ENCODE results near the gene TMEM181.

The TMEM181 gene

DNA sequence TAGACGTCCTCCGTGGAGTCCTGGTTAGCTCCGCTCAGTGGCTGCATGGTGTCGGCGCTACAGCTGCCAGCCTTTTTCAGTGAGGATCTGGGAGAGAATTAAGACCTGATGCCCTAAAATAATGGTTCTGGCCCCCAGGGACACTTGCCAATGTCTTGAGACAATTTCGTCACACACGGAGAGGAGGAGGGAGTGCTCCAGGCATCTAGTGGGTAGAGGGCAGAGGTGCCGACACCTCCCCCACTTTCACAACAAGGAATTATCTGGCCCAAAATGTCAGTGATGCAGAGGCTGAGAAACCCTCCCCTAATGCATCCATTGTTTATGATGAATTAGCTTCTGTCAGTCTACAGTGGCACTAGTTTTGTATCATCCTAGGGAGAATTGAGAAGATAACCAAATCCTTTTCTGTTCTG, 24.4 kb downstream of the TMEM181 start:
- no peak for DNase-seq
- TF ChIP-seq CTCF (IDR thresholded peaks at IDR 0.05): no peak

GRCh38 chr6:158586652-158587051, 26.8 kb downstream of the TMEM181 start:
- intact Hi-C loops (cut with DNase I; ENCODE audit: low total_unique reads): no loop called here
- no peaks in the 10 kb centered on the region for H3K4me1 ChIP-seq
- H3K4me3 ChIP-seq: no peak overlapping the region
- H3K36me3 ChIP-seq: peaks cover 54 to 86% (median 75%) of the 10 kb centered on the region in 3 donors
- no peak for TF ChIP-seq CTCF (IDR thresholded peaks at IDR 0.05)
- no peak overlapping the region for H3K27ac ChIP-seq
- no peaks in the 10 kb centered on the region for H3K27me3 ChIP-seq
- no peak for DNase-seq
- H3K9me3 ChIP-seq: no peaks in the 10 kb centered on the region

More for the DNA sequence above, 24.4 kb downstream of the TMEM181 start:
- peaks cover 42 to 63% (median 52%) of the 10 kb centered on the region in 3 donors for H3K36me3 ChIP-seq
- intact Hi-C loops (cut with DNase I; ENCODE audit: low total_unique reads): no loop called here
- H3K4me3 ChIP-seq: no peak overlapping the region
- H3K9me3 ChIP-seq: no peaks in the 10 kb centered on the region
- H3K27me3 ChIP-seq: no peaks in the 10 kb centered on the region
- H3K27ac ChIP-seq: no peak overlapping the region
- no peaks in the 10 kb centered on the region for H3K4me1 ChIP-seq

GRCh38 chr6:158589366-158589765, 29.5 kb downstream of the TMEM181 start:
- H3K36me3 ChIP-seq: peaks cover 59 to 92% (median 81%) of the 10 kb centered on the region in 3 donors
- H3K27ac ChIP-seq: no peak overlapping the region
- intact Hi-C loops (cut with DNase I; ENCODE audit: low total_unique reads): no loop called here
- TF ChIP-seq CTCF (IDR thresholded peaks at IDR 0.05): no peak
- DNase-seq: no peak
- no peaks in the 10 kb centered on the region for H3K27me3 ChIP-seq
- H3K9me3 ChIP-seq: no peaks in the 10 kb centered on the region
- H3K4me1 ChIP-seq: no peaks in the 10 kb centered on the region
- no peak overlapping the region for H3K4me3 ChIP-seq

DNA sequence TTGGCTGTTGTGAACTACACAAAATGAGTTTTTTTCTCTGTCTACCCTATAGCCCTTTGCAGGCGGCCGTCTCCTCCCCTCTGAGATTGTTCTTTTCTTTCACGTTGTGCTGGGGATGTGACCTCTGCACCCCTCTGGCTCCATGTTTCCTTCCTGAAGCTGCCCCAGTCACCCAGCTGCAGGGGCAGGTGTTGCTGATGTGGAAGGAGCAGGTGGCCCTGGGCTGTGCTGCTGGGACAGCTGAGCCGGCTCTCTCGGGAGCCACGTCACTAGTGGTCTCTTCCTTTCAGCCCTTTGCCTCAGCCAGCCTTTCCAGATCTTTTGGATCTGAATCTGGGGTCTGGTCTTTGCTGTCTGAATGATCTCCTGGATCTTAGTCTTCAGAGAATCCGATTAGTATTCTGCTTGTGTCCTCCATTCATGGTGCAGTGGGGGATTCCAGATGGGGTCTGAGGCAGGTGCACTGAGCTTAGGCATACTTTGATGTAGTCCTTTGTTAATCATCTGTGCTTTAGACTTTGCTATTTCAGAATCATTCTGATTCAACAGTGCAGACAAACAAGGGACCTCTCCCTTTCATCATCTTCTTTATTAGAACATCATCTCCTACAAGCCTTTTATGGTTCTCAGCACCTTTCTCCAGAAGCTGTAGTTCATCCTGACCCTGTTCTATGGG, 31.4 kb downstream of the TMEM181 start:
- Histone ChIP-seq H3K4me3 (no peak overlapping the region), H3K4me1 (no peaks in the 10 kb centered on the region), H3K9me3 (no peaks in the 10 kb centered on the region), H3K27ac (no peak overlapping the region), H3K27me3 (no peaks in the 10 kb centered on the region), H3K36me3 (peaks cover 45 to 82% (median 77%) of the 10 kb centered on the region in 3 donors)
- intact Hi-C loops (cut with DNase I; ENCODE audit: low total_unique reads): no loop called here
- no peak for DNase-seq
- TF ChIP-seq CTCF (IDR thresholded peaks at IDR 0.05): no peak

GRCh38 chr6:158591810-158592209, 31.9 kb downstream of the TMEM181 start:
- no peaks in the 10 kb centered on the region for H3K4me1 ChIP-seq
- intact Hi-C loops (cut with DNase I; ENCODE audit: low total_unique reads): no loop called here
- no peak overlapping the region for H3K27ac ChIP-seq
- H3K4me3 ChIP-seq: no peak overlapping the region
- no peak for TF ChIP-seq CTCF (IDR thresholded peaks at IDR 0.05)
- no peak for DNase-seq
- H3K9me3 ChIP-seq: no peaks in the 10 kb centered on the region
- no peaks in the 10 kb centered on the region for H3K27me3 ChIP-seq
- peaks cover 39 to 82% (median 77%) of the 10 kb centered on the region in 3 donors for H3K36me3 ChIP-seq
